Measurements from ENCODE around the gene UBE2E2. TPM values are rescaled to one million over a fixed set of nuclear protein-coding genes. Genes with fewer than 3 reads are reported as not detected.

UBE2E2 gene
- total and polyA plus RNA-seq, 12 donors: 19.5 to 63.8 (median 52.2) TPM

GRCh38 chr3:23395115-23395514 lies 192.0 kb downstream of the UBE2E2 start:
- ATAC-seq (no peak), DNase-seq (no peak)
- H3K36me3 ChIP-seq: no peaks in the 10 kb centered on the region
- no peak for TF ChIP-seq CTCF (IDR thresholded peaks at IDR 0.05)
- H3K27me3 ChIP-seq: no peaks in the 10 kb centered on the region
- intact Hi-C loops (cut with DNase I): no loop called here
- no peak overlapping the region for H3K4me3 ChIP-seq
- H3K9me3 ChIP-seq: peaks cover 0 to 4% (median 0%) of the 10 kb centered on the region in 11 donors
- H3K4me1 ChIP-seq: peaks cover 0 to 12% (median 0%) of the 10 kb centered on the region in 9 donors
- WGBS, 2 donors: 89 to 93% methylated on average over 4 of the region's 4 CpGs
- no peak overlapping the region for H3K27ac ChIP-seq

- Histone ChIP-seq H3K4me1 (peaks cover 0 to 12% (median 0%) of the 10 kb centered on the region in 9 donors), H3K36me3 (no peaks in the 10 kb centered on the region), H3K4me3 (no peak overlapping the region), H3K9me3 (no peaks in the 10 kb centered on the region), H3K27me3 (no peaks in the 10 kb centered on the region), H3K27ac (no peak overlapping the region)
- no peak for ATAC-seq
- no peak for DNase-seq
- no peak for TF ChIP-seq CTCF (IDR thresholded peaks at IDR 0.05)
- intact Hi-C loops (cut with DNase I): no loop called here
- WGBS, 2 donors: 82 to 90% methylated on average over 3 of the region's 3 CpGs
Measured at GRCh38 chr3:23396746-23397145, 193.6 kb downstream of the UBE2E2 start.

GRCh38 chr3:23399221-23399620 lies 196.1 kb downstream of the UBE2E2 start:
- no peak overlapping the region for H3K4me3 ChIP-seq
- H3K4me1 ChIP-seq: peaks cover 0 to 15% (median 0%) of the 10 kb centered on the region in 9 donors
- WGBS, 2 donors: 96 to 97% methylated on average over 1 of the region's 1 CpG
- H3K36me3 ChIP-seq: no peaks in the 10 kb centered on the region
- intact Hi-C loops (cut with DNase I): no loop called here
- H3K27ac ChIP-seq: no peak overlapping the region
- H3K9me3 ChIP-seq: no peaks in the 10 kb centered on the region
- TF ChIP-seq CTCF (IDR thresholded peaks at IDR 0.05): no peak
- no peak for DNase-seq
- H3K27me3 ChIP-seq: no peaks in the 10 kb centered on the region
- ATAC-seq: no peak

- Histone ChIP-seq H3K27me3 (no peaks in the 10 kb centered on the region), H3K4me3 (no peak overlapping the region), H3K4me1 (peaks cover 0 to 21% (median 0%) of the 10 kb centered on the region in 9 donors), H3K9me3 (no peaks in the 10 kb centered on the region), H3K36me3 (no peaks in the 10 kb centered on the region), H3K27ac (no peak overlapping the region)
- WGBS, 2 donors: 87 to 100% methylated on average over 2 of the region's 2 CpGs
- TF ChIP-seq CTCF (IDR thresholded peaks at IDR 0.05): no peak
- no peak for DNase-seq
- no peak for ATAC-seq
- intact Hi-C loops (cut with DNase I): no loop called here
Measured at GRCh38 chr3:23402728-23403492, 199.8 kb downstream of the UBE2E2 start.
